Mammary epithelial cell (primary cell): ENCODE results near the gene SPPL2A.

Source experiments
- CTCF ChIP-seq, 2 donors: IDR thresholded peaks in 1 of 2; conservative IDR thresholded peaks in 1 of 2; 2 replicates each; pipeline ENCODE4 v1.5.1; 2011 to 2012; ENCODE audit warnings: inconsistent platforms in 2 of 2, low read length in 2 of 2, mild to moderate bottlenecking in 2 of 2, control low read depth in 1 of 2, low read depth in 1 of 2; ENCODE audit not compliant: insufficient read depth in 1 of 2; ENCODE audit errors: extremely low read depth in 1 of 2
- EZH2 ChIP-seq: IDR thresholded peaks from 2 replicates; pipeline ENCODE4 v1.6.1; 2012; ENCODE audit warnings: low read length, inconsistent platforms, borderline replicate concordance

- TF ChIP-seq CTCF (conservative IDR thresholded peaks at IDR 0.05 in 1 of 2, IDR thresholded peaks at IDR 0.05 in 1 of 2; ENCODE audit: extremely low read depth in 1 of 2, insufficient read depth in 1 of 2, low read depth in 1 of 2, low read length in 2 of 2) = no peak
- TF ChIP-seq EZH2 = no peak
Measured at GRCh38 chr15:50669611-50670010, 95.9 kb downstream of the SPPL2A start.
